Daoy (cell line): ENCODE data around the gene BTBD10. TPM values are rescaled to one million over a fixed set of nuclear protein-coding genes. Genes with fewer than 3 reads are reported as not detected.
A peak's percentile ranks its signal among the peaks of the same experiment; 100 is the strongest.
"Not testable (repeated sequence)": the region's sequence is repeated elsewhere in the genome, so short reads cannot be mapped to it uniquely, and the experiment has no call there.

Experiments
- DNase-seq: peaks from one replicate; pipeline ENCODE4 v3.0.0-alpha.2; 2015; ENCODE audit warnings: low read depth
- total RNA-seq: library from RNA; depleted of rRNA; stranded (reverse); fragments of >200 nt; shearing (Covaris generic); gene quantifications from 2 replicates; pipeline ENCODE4 v1.2.3, GENCODE V29; 2014

The BTBD10 gene
- total RNA-seq, 1 experiment from 2014 or later: 62.2 TPM

DNA sequence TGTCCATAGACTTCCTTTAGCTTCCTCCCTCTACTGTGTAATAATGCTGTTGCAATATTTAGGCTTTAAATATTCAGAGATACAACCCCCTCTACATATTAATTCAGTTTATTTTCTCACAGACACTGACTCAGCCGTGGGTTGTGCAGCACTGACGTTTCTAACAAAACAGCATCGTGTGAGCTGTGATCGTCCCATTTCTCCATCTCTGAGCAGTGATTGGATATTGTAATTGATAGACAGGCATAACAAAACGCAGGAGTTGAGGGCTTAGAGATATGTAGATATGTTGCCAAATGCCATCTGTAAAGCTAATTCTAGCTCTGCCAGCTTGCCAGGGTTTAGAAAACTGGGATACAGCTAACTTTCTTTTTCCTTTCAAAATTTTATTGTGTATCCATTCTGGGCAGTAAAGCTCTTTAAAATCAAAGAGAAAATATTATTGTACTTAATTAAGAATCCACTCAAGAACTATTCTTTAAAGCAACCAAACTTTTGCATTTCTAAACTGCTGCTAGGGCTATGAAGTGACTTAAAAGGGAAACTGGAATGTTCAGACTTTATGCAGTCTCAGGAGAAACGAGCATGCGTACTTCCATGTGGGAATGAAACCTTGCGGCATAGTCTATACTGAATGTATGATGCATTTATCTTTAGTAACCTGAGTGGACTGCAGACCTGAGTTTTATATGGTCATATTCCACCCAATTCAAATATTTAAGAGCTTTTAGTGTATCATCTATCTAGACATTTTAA lies 22.7 kb downstream of the BTBD10 start:
- peak; percentile 79 for DNase-seq

GRCh38 chr11:13438291-13438690 lies 24.7 kb downstream of the BTBD10 start:
- no peak for DNase-seq

- DNase-seq: not testable (repeated sequence)
Observed at GRCh38 chr11:13436836-13437235, 26.2 kb downstream of the BTBD10 start.

- peak; percentile 26 for DNase-seq
Observed at GRCh38 chr11:13434247-13435205, 28.5 kb downstream of the BTBD10 start.

DNA sequence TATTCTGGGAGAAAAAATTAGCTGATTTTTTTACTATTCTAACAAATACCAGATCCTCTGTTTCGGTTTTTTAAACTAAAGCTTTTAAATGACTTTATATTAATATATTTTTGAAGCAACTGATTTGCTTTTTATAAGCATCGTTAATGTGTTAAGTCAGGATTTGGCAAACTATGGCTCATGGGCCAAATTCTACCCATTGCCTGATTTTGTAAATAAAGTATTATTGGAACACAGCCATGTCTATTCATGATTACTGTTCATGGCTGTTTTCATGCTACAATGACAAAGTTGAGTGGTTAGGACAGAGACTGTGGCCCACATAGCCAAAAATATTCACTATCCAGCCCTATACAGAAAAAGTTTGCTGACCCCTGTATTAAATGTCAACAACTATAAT lies 29.6 kb downstream of the BTBD10 start:
- no peak for DNase-seq

GRCh38 chr11:13429836-13430235 lies 33.2 kb downstream of the BTBD10 start:
- peak; percentile 3 for DNase-seq

DNA sequence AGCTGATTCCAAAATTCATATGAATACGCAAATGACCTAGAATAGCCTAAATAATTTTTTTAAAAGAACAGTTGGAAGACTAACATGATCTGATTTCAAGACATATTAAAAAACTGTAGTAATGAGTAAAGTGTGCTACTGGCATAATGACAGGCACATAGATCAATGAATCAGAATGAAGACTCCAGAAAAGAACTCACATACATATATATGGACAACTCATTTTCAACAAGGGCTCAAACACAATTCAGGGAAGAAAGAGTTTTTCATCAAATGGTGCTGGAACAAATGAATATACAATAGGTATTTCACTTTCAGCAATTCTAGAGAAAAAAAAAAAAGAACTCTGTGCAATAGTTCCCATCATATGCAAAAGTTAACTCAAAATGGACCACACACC lies 33.7 kb downstream of the BTBD10 start:
- DNase-seq: no peak

DNA sequence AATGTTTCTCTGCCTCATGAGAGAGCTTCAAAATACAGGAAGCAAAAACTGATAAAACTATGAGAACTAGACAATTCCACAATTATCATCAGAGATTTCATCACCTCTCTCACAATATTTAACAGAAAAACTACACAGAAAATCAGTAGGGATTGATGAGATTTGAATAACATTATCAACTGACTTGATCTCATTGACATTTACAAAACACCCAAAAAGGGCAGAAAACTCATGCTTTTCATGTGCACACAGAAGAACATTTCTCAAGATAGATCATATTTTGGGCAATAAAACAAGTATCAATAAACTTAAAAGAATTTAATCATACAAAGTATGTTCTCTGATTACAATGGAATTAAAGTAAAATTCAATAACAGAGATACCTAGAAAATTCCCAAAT lies 35.6 kb downstream of the BTBD10 start:
- DNase-seq: no peak

DNA sequence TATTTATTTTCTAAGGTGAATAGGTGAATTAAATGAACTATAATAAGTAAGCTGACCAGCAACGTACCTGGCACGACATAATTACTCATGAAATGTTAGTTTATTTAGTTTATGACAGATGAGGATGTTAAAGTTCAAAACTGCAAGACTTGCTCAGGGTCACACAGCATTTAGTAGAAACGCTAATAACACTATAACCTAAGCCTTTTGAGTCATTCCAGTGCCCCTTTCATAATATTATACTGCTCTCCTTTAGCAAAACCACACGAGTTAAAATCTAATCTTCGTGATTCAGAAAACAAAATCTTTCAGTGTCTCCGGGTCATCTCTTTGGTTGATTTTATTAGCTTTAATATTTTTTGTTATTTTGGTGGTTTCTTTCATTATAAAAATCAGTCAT lies 39.6 kb downstream of the BTBD10 start:
- DNase-seq: no peak

- DNase-seq: no peak
Observed at GRCh38 chr11:13421561-13421960, 41.5 kb downstream of the BTBD10 start.

GRCh38 chr11:13415201-13415600 lies 47.8 kb downstream of the BTBD10 start:
- DNase-seq: no peak

GRCh38 chr11:13405220-13405619 lies 57.8 kb downstream of the BTBD10 start:
- DNase-seq: no peak

- DNase-seq: not testable (repeated sequence)
Observed at GRCh38 chr11:13398335-13398734, 64.7 kb downstream of the BTBD10 start.

DNA sequence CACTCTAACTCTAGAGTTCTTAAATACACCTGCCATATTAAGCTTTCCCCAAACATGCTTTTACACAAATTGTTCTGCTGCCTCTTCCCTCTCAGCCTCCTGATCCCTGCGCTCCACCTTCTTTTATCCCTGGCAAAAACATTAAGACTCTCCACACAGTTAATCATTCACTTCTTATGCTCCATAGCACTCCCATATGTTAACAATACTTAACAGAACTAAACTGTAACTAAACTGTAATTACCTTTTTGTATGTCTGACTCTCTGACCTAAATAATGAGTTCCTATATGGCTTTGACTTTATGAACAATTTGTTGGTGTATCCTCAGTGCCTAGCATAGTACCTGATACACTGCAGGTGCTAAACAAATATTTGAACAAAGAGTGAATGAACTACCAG lies 71.8 kb downstream of the BTBD10 start:
- no peak for DNase-seq

GRCh38 chr11:13388741-13389140 lies 74.3 kb downstream of the BTBD10 start:
- no peak for DNase-seq

DNA sequence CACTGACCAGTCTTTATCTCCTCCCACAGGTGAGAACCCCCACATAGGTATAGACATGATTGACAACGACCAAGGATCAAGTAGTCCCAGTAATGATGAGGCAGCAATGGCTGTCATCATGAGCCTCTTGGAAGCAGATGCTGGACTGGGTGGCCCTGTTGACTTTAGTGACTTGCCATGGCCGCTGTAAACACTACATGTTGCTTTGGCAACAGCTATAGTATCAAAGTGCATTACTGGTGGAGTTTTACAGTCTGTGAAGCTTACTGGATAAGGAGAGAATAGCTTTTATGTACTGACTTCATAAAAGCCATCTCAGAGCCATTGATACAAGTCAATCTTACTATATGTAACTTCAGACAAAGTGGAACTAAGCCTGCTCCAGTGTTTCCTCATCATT lies 76.5 kb downstream of the BTBD10 start:
- DNase-seq: no peak

DNA sequence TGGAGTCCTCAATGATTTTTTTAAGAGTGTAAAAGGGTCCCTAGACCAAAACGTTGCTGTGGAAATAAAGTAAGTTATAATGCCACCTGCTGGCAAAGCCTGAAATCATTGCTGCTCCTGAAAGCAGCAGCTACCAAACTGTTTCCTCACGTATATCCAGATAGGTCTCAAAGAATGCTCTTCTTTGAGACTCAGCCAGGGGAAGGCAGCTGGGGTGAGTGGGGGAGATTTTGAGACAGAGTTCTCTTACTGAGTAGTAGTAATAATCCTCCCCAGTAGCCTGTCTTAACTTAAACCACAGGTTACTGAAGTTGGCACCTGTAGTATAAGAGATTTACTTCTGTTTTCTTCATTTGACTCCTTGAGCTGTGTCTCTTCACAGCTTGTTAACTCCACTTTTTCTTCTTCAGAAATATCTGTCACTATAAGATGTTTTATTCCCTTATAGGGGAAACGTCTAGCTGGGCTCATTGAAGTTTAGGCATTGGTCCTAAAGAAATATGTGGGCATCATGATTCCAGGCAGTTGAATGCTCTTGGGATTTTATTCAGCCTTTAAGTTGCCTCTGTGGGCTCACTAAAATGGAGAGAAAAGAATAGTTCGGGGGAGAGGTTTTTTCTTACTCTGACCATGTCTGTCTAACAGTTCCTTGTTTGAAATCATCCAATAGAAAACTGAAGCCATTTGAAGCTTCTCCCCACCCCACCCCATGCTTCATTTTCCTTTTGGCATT lies 77.9 kb downstream of the BTBD10 start:
- peak; percentile 40 for DNase-seq

DNA sequence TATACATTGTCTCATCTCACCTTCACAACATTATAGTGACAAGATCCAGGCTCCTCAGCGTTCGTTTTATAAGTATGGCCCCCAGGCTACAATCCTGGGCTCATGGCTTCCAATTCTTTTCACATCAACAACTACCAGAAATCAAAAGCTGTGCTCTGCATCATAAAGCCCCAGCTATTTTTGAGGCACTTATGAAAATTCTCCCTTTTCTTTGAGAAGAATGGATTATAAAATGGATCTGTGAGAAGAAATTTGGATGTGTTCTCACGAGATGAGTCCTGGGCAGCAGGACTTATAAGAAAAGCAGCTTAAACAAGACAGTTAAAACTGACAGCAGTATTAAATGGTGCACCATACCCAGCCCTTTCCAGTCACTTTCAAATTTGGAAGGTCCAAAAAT lies 80.3 kb downstream of the BTBD10 start:
- no peak for DNase-seq

- no peak for DNase-seq
Observed at GRCh38 chr11:13380731-13381130, 82.3 kb downstream of the BTBD10 start.

DNA sequence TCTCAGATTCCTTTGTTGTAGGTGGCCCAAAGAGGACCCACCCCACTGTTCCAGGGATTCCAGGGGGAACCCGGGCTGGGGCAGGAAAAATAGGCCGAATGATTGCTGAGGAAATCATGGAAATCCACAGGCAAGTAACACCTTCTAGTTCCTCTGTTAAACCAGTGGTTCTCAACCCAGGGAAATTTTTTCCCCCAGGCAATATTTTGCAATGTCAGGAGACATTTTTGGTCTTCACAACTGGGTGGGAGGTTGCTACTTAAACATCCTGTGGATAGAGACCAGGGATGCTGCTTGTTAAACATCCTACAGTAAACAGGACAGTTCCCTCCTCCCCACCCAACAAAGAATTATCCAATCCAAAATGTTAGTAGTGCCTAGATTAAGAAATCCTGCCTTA lies 84.7 kb downstream of the BTBD10 start:
- no peak for DNase-seq

DNA sequence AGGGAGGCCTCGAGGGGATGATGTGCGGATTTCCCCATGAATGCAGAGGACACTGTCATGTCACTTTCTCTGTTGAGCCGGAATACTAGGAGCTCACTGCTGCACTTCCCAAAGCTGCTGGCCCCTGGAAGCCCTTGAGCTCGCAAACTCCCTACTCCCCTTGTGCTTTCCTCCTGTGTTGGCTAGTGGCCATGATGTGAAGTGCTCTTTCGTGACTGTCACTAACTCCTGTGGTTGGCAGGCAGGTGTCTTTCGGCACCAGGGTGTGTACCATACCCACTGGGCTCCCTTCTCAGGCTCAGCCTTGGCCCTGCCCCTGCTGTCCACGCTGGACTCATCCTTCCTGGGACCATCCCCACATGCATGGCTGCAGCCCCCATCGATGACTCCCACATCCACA lies 86.2 kb downstream of the BTBD10 start:
- no peak for DNase-seq

- no peak for DNase-seq
Observed at GRCh38 chr11:13376402-13376801, 86.6 kb downstream of the BTBD10 start.
